HG02763 (cell line): ENCODE results near the gene ECM2.

ENCODE experiments used
- ATAC-seq: cut with Tn5 transposase; IDR thresholded peaks from one replicate; pipeline ENCODE4 v1.9.1; 2021; ENCODE audit warnings: mild to moderate bottlenecking, moderate library complexity; ENCODE audit not compliant: unreplicated experiment

The ECM2 gene

GRCh38 chr9:92528522-92528849 is 7.3 kb downstream of the ECM2 start:
- no peak for ATAC-seq

- no peak for ATAC-seq
These were observed 7.8 kb downstream of the ECM2 start for GRCh38 chr9:92527832-92528521.

- no peak for ATAC-seq
These were observed 8.4 kb downstream of the ECM2 start for GRCh38 chr9:92527291-92527828.

GRCh38 chr9:92525306-92525705 is 10.5 kb downstream of the ECM2 start:
- no peak for ATAC-seq

GRCh38 chr9:92524881-92525280 is 10.9 kb downstream of the ECM2 start:
- ATAC-seq, result no peak

GRCh38 chr9:92522983-92523970 is 12.5 kb downstream of the ECM2 start:
- ATAC-seq, result no peak

GRCh38 chr9:92520837-92521236 is 15.0 kb downstream of the ECM2 start:
- ATAC-seq, result no peak

- ATAC-seq, result no peak
These were observed 17.6 kb downstream of the ECM2 start for GRCh38 chr9:92518199-92518598.

- ATAC-seq, result no peak
These were observed 18.7 kb downstream of the ECM2 start for GRCh38 chr9:92517046-92517445.

GRCh38 chr9:92516521-92516920 is 19.3 kb downstream of the ECM2 start:
- no peak for ATAC-seq

GRCh38 chr9:92514635-92515034 is 21.2 kb downstream of the ECM2 start:
- no peak for ATAC-seq

GRCh38 chr9:92513349-92513748 is 22.4 kb downstream of the ECM2 start:
- no peak for ATAC-seq

- ATAC-seq, result no peak
These were observed 23.2 kb downstream of the ECM2 start for GRCh38 chr9:92512622-92513021.

GRCh38 chr9:92510747-92511146 is 25.0 kb downstream of the ECM2 start:
- no peak for ATAC-seq

GRCh38 chr9:92509050-92509449 is 26.7 kb downstream of the ECM2 start:
- no peak for ATAC-seq

GRCh38 chr9:92508018-92508820 is 27.6 kb downstream of the ECM2 start:
- ATAC-seq, result no peak

- ATAC-seq, result no peak
These were observed 28.3 kb downstream of the ECM2 start for GRCh38 chr9:92507496-92507895.

GRCh38 chr9:92507005-92507404 is 28.8 kb downstream of the ECM2 start:
- ATAC-seq, result no peak

GRCh38 chr9:92506184-92506857 is 29.5 kb downstream of the ECM2 start:
- no peak for ATAC-seq

- no peak for ATAC-seq
These were observed 30.9 kb downstream of the ECM2 start for GRCh38 chr9:92504881-92505280.

GRCh38 chr9:92503156-92503555 is 32.6 kb downstream of the ECM2 start:
- ATAC-seq, result no peak
